Gastrocnemius medialis (tissue), 4 donors: ENCODE results near the gene DTWD2. TPM values are rescaled to one million over a fixed set of nuclear protein-coding genes. Genes with fewer than 3 reads are reported as not detected.

Source experiments
- ATAC-seq, 2 donors: fragments of 150-250 bp; one replicate each; pipeline ENCODE4 v1.9.1; 2016
- DNase-seq, 2 donors: peaks; one replicate each; pipeline ENCODE4 v3.0.0-alpha.2; 2019
- H3K27ac ChIP-seq, 4 donors: fragments of 200-600 bp; sonication (generic); 1 replicate in 1 of 4; 2 replicates in 3 of 4; pipeline ENCODE4 v1.5.1; 2016 to 2018; ENCODE audit warnings: mild to moderate bottlenecking in 2 of 4, moderate library complexity in 1 of 4
- H3K27me3 ChIP-seq, 3 donors: fragments of 200-600 bp; sonication (generic) in 2 of 3; 1 replicate in 1 of 3; 2 replicates in 2 of 3; pipeline versions ENCODE4 v1.5.1 to v1.6.0; 2016 to 2019; ENCODE audit warnings: mild to moderate bottlenecking in 1 of 3, moderate library complexity in 1 of 3
- H3K36me3 ChIP-seq, 2 donors: fragments of 200-600 bp; sonication (generic) in 1 of 2; one replicate each; pipeline ENCODE4 v1.5.1; 2017 to 2018
- H3K4me1 ChIP-seq, 2 donors: fragments of 200-600 bp; sonication (generic) in 1 of 2; one replicate each; pipeline ENCODE4 v1.5.1; 2016 to 2017; ENCODE audit warnings: mild to moderate bottlenecking in 2 of 2
- H3K4me3 ChIP-seq, 4 donors: fragments of 200-600 bp; sonication (generic) in 3 of 4; 1 replicate in 1 of 4; 2 replicates in 3 of 4; pipeline ENCODE4 v1.5.1; 2016 to 2019; ENCODE audit warnings: mild to moderate bottlenecking in 2 of 4
- H3K9me3 ChIP-seq, 3 donors: fragments of 200-600 bp; sonication (generic) in 2 of 3; 1 replicate in 1 of 3; 2 replicates in 2 of 3; pipeline ENCODE4 v1.5.1; 2016 to 2019
- CTCF ChIP-seq, 5 experiments: fragments of 450-650 bp in 3 of 5; fragments of 200-600 bp in 2 of 5; sonication (generic) in 2 of 5; IDR thresholded peaks in 4 of 5; conservative IDR thresholded peaks in 1 of 5; 1 replicate in 4 of 5; 2 replicates in 1 of 5; pipeline ENCODE4 v1.5.1; 2016 to 2019; ENCODE audit warnings: antibody characterized with exemption in 5 of 5, mild to moderate bottlenecking in 3 of 5, moderate library complexity in 3 of 5
- POLR2A ChIP-seq, 2 donors: fragments of 450-650 bp; IDR thresholded peaks; one replicate each; pipeline ENCODE4 v1.6.1; 2017; ENCODE audit warnings: antibody characterized with exemption in 2 of 2, mild to moderate bottlenecking in 2 of 2, moderate library complexity in 2 of 2
- in situ Hi-C, 4 donors: fragments of 200-750 bp; cut with MboI; loops; one replicate each; pipeline versions ENCODE4 v1.15.0 to v1.8.0; 2017; ENCODE audit warnings: low sequenced_read_pairs in 4 of 4
- intact Hi-C: fragments of 100-400 bp; cut with DNase I; formaldehyde crosslinking; loops from one replicate; pipeline ENCODE4 v1.15.1; 2023; ENCODE audit warnings: low total_unique reads
- total RNA-seq, 4 donors: library from RNA; depleted of rRNA; stranded (reverse); fragments of >200 nt; gene quantifications; one replicate each; pipeline versions ENCODE4 v1.1.0 to v1.2.3, GENCODE V29; 2016

DTWD2 gene
- total RNA-seq, 4 donors from 2014 or later = 2.5 to 19.2 (median 8.0) TPM

GRCh38 chr5:118825226-118825625 lies 163.1 kb downstream of the DTWD2 start:
- Histone ChIP-seq H3K36me3 (no peaks in the 10 kb centered on the region), H3K4me1 (peaks cover 3 to 9% of the 10 kb centered on the region in 2 donors), H3K9me3 (no peaks in the 10 kb centered on the region), H3K27ac (no peak overlapping the region), H3K4me3 (no peak overlapping the region), H3K27me3 (no peaks in the 10 kb centered on the region)
- no peak for ATAC-seq
- in situ Hi-C loops = no loop called here
- intact Hi-C loops = no loop called here
- TF ChIP-seq CTCF (IDR thresholded peaks at IDR 0.05 in 4 of 5, conservative IDR thresholded peaks at IDR 0.05 in 1 of 5) (no peak), POLR2A (IDR thresholded peaks at IDR 0.05) (no peak)
- DNase-seq = no peak

- no peaks in the 10 kb centered on the region for H3K4me1 ChIP-seq
- no peaks in the 10 kb centered on the region for H3K9me3 ChIP-seq
- DNase-seq (no peak), ATAC-seq (no peak)
- H3K27ac ChIP-seq = no peak overlapping the region
- no peaks in the 10 kb centered on the region for H3K36me3 ChIP-seq
- no peaks in the 10 kb centered on the region for H3K27me3 ChIP-seq
- no peak overlapping the region for H3K4me3 ChIP-seq
- in situ Hi-C loops (no loop called here), intact Hi-C loops (no loop called here)
- TF ChIP-seq CTCF (IDR thresholded peaks at IDR 0.05 in 4 of 5, conservative IDR thresholded peaks at IDR 0.05 in 1 of 5) = no peak
- no peak for TF ChIP-seq POLR2A (IDR thresholded peaks at IDR 0.05)
Measured at GRCh38 chr5:118818604-118819003, 169.7 kb downstream of the DTWD2 start.

- in situ Hi-C loops = no loop called here
Measured at GRCh38 chr5:118808441-118808840, 179.9 kb downstream of the DTWD2 start.

DNA sequence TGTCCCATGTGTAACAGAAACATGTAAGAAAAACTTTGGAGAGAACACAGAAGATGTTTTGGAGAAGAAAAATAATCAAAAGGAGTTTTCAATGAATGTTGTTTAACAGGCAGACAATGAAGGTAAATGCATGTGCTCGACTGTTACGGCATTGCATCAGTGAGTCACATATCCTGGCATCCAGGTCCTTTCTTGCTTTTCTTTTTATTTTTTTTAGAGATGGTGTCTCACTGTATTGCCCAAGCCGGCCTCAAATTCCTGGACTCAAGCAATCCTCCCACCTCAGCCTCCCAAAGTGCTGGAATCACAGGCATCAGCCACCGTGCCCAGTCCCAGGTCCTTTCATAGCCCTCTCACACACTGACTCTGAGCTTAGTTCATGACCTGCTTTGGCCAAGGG lies 181.8 kb downstream of the DTWD2 start:
- Histone ChIP-seq H3K27ac (no peak overlapping the region), H3K36me3 (peaks cover 0 to 6% of the 10 kb centered on the region in 2 donors), H3K4me1 (peaks cover 0 to 2% of the 10 kb centered on the region in 2 donors), H3K9me3 (no peaks in the 10 kb centered on the region), H3K27me3 (no peaks in the 10 kb centered on the region), H3K4me3 (no peak overlapping the region)
- ATAC-seq (no peak), DNase-seq (no peak)
- TF ChIP-seq CTCF (IDR thresholded peaks at IDR 0.05 in 4 of 5, conservative IDR thresholded peaks at IDR 0.05 in 1 of 5) (no peak), POLR2A (IDR thresholded peaks at IDR 0.05) (no peak)
- intact Hi-C loops = no loop called here
- in situ Hi-C loops = no loop called here

More at GRCh38 chr5:118808441-118808840, 179.9 kb downstream of the DTWD2 start:
- ATAC-seq (no peak), DNase-seq (no peak)
- H3K9me3 ChIP-seq = no peaks in the 10 kb centered on the region
- H3K4me3 ChIP-seq = no peak overlapping the region
- TF ChIP-seq POLR2A (IDR thresholded peaks at IDR 0.05) (no peak), CTCF (IDR thresholded peaks at IDR 0.05 in 4 of 5, conservative IDR thresholded peaks at IDR 0.05 in 1 of 5) (no peak)
- no peak overlapping the region for H3K27ac ChIP-seq
- peaks cover 0 to 2% of the 10 kb centered on the region in 2 donors for H3K4me1 ChIP-seq
- no peaks in the 10 kb centered on the region for H3K27me3 ChIP-seq
- intact Hi-C loops = no loop called here
- peaks cover 0 to 6% of the 10 kb centered on the region in 2 donors for H3K36me3 ChIP-seq

- Histone ChIP-seq H3K4me1 (no peaks in the 10 kb centered on the region), H3K27me3 (no peaks in the 10 kb centered on the region), H3K4me3 (no peak overlapping the region), H3K27ac (no peak overlapping the region), H3K9me3 (no peaks in the 10 kb centered on the region), H3K36me3 (no peaks in the 10 kb centered on the region)
- in situ Hi-C loops = no loop called here
- intact Hi-C loops = no loop called here
- no peak for TF ChIP-seq CTCF (IDR thresholded peaks at IDR 0.05 in 4 of 5, conservative IDR thresholded peaks at IDR 0.05 in 1 of 5)
- no peak for TF ChIP-seq POLR2A (IDR thresholded peaks at IDR 0.05)
- ATAC-seq (no peak), DNase-seq (no peak)
Measured at GRCh38 chr5:118802335-118802734, 186.0 kb downstream of the DTWD2 start.
